ENCODE measurements around the gene GSN. TPM values are rescaled to one million over a fixed set of nuclear protein-coding genes. Genes with fewer than 3 reads are reported as not detected.

GSN gene
- total and polyA plus RNA-seq, 10 of the 15 experiments (the other 5 are each of a cell fraction or from before 2014, with no cell fraction given): 0.66 to 9.2 (median 6.2) TPM

DNA sequence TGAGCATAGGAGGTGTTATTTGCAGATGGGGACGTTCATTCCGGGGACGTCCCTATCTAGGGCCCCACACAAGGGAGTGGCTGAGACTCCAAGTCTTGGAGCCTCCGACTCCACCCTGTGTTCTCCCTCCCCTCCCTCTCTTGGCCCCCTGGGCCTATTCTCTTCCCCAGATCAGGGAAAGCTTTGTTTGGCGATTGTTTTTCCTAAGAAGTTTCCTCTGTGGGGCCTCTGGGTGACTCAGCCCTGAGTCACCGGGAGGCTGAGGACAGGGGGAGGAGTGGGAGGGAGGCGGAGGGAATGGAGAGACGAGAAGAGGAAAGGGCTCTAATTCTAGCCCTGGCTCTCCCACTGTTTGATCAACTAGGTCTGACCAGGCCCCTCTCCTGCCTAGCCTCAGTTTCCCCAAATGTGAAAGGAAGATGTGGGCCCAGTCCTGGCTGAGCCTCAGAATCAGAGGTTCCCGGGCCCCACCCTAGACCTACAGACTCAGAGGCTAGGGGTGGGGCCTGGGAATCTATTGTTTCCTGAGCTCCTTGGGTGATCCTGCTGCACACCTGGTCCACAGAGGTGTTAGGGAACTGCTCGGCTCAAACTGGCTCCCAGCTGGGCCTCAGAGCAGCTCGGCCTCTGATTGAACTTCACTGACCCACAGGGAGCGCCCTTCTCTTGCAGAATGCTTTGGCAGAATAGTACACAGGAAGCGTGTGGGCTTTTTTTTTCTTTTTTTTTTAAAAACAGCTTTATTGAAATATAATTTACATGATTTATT is 19.2 kb downstream of the GSN start (continued):
- TF ChIP-seq, protein P1, sequence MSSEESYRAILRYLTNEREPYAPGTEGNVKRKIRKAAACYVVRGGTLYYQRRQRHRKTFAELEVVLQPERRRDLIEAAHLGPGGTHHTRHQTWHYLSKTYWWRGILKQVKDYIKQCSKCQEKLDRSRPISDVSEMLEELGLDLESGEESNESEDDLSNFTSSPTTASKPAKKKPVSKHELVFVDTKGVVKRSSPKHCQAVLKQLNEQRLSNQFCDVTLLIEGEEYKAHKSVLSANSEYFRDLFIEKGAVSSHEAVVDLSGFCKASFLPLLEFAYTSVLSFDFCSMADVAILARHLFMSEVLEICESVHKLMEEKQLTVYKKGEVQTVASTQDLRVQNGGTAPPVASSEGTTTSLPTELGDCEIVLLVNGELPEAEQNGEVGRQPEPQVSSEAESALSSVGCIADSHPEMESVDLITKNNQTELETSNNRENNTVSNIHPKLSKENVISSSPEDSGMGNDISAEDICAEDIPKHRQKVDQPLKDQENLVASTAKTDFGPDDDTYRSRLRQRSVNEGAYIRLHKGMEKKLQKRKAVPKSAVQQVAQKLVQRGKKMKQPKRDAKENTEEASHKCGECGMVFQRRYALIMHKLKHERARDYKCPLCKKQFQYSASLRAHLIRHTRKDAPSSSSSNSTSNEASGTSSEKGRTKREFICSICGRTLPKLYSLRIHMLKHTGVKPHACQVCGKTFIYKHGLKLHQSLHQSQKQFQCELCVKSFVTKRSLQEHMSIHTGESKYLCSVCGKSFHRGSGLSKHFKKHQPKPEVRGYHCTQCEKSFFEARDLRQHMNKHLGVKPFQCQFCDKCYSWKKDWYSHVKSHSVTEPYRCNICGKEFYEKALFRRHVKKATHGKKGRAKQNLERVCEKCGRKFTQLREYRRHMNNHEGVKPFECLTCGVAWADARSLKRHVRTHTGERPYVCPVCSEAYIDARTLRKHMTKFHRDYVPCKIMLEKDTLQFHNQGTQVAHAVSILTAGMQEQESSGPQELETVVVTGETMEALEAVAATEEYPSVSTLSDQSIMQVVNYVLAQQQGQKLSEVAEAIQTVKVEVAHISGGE (CRISPR knock-in tag; IDR thresholded peaks at IDR 0.05): no peak

DNA sequence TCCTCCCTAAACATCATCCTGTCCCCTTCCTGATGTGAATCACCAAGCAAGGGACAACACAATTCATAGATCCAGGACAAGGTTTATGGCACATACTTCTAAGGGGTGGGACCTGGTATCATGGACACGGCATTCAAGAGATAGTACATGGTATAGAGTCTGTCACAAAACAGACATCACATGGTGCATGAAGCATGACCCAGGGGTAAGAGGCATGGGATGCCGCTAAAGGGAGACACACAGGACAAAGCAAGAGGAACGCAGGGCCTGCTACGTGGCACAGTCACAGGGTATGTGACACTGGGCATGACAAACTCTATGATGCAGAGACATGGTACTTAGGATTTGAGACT is 20.7 kb downstream of the GSN start:
- H3K27me3 ChIP-seq (replicated peaks in 1 of 2; ENCODE audit: control insufficient read depth in 2 of 2, insufficient read depth in 2 of 2, low read length in 1 of 2): no peaks in the 10 kb centered on the region
- intact Hi-C loops (cut with micrococcal nuclease; ENCODE audit: unreplicated experiment): no loop called here
- H3K4me3 ChIP-seq: no peak overlapping the region
- H3K27ac ChIP-seq (ENCODE audit: control insufficient read depth, insufficient read depth): no peak overlapping the region
- POLR2A ChIA-PET: no interaction called here
- no peak for TF ChIP-seq PML (IDR thresholded peaks at IDR 0.05; ENCODE audit: low read length)
- no peak for TF ChIP-seq CREB1 (IDR thresholded peaks at IDR 0.05; ENCODE audit: low read depth)
- SMC1A ChIA-PET (ENCODE audit: uncharacterized antibody, unreplicated experiment): interaction anchor here (1.2 kb wide), 1 partner anchor 18 kb away, joined by 3 read pairs; no protein-coding TSS in a partner anchor
- H2AFZ ChIP-seq (ENCODE audit: control insufficient read depth, low read depth, low read length): no peak overlapping the region
- H3K4me2 ChIP-seq (ENCODE audit: control insufficient read depth, insufficient read depth): no peak overlapping the region
- FAIRE-seq (no peak), ATAC-seq (no peak), DNase-seq (ENCODE audit: low read depth, low spot score) (no peak)
- no peaks in the 10 kb centered on the region for H3K79me2 ChIP-seq (ENCODE audit: control insufficient read depth, insufficient read depth, low read length)
- 61% methylated on average over 4 of the region's 4 CpGs for WGBS (ENCODE audit: insufficient coverage, insufficient replicate concordance, low lambda C conversion rate, missing lambda C conversion rate)
- H4K20me1 ChIP-seq (ENCODE audit: control insufficient read depth, insufficient read depth): no peaks in the 10 kb centered on the region; the same call in 1 of the 2 replicates
- H3K4me1 ChIP-seq (ENCODE audit: control insufficient read depth, insufficient read depth, low read length): no peaks in the 10 kb centered on the region; the same call in none of the 2 replicates
- CTCF ChIA-PET: interaction anchor here (1.7 kb wide), 1 partner anchor 10 kb away, joined by 8 read pairs; no protein-coding TSS in a partner anchor
- no TSS peak for BruUV-seq (replicated peaks)
- no peaks in the 10 kb centered on the region for H3K9me3 ChIP-seq (replicated peaks; ENCODE audit: control insufficient read depth, insufficient read depth, low read length)
- in situ Hi-C loops (cut with MboI): no loop called here
- no peak overlapping the region for H3K9ac ChIP-seq (ENCODE audit: control insufficient read depth, insufficient read depth, low read length)
- RAD21 ChIA-PET (ENCODE audit: unreplicated experiment): no interaction called here
- H3K36me3 ChIP-seq (ENCODE audit: control insufficient read depth in 2 of 2, insufficient read depth in 2 of 2, low read length in 1 of 2): no peaks in the 10 kb centered on the region
